Stimulated activated CD4-positive, alpha-beta T cell treated with anti-CD3 and anti-CD28 coated beads, Interleukin-4, amount 100 ng/mL, for 24 hours (primary cell): Measurements from ENCODE around the gene PRKCE.

Experiments
- DNase-seq: peaks from one replicate; pipeline ENCODE4 v3.0.0-alpha.2; 2020

The PRKCE gene

DNA sequence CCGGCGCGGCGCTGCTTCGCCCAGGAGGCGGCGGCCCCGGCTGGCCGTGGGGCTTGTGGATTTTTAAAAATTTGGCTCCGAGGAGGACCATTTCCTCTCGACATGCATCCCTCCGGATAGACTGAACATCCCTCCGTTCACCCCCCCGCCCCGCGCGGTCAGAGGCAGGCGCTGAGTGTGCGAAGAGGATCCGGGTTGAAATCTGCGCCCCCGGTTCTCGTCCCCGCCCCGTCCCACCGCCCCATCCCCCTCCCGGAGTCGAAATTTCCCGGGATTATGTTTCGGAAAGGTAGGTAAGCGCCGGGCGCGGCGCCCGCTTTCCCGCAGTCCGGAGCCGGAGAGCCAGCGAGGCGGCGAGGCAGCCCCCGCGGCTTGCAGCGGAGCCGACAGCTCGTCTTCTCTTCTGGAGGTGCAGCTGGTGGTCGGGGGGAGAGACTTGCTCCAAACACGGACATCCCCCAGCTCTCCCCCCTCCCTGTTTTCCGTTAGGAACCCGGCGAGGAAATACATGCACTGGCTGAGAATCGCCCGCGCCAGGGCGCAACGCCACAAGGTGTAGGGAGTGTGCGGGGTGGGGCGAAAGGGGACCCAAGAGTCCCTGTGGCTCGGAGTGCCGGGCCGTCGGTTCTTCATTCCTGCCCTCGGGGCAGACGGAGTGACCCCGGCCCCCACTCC lies at the start of gene PRKCE:
Gene PRKCE, plus strand, starts transcription at position 261 of the 675 bp plus-strand sequence.
- DNase-seq = peak; percentile 59

DNA sequence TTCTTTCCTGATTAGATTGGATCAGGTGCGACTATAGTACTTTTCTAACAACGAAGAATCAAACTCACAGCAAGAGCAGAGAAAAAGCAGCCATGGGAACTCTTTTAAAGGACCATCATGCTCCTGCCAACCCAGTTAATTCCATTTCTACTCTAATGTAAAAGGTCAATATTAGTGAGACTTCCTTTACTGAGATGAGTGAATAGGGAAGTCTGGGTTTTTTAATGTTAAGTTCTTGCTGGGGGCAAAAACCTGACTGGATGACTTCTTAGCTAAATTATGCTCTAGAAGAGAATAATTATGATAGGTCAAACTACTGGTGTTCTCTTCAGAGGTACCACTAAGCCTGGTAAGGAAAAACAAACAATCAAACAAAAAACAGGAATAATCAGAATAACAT lies 48.9 kb upstream of the PRKCE start:
- no peak for DNase-seq

DNA sequence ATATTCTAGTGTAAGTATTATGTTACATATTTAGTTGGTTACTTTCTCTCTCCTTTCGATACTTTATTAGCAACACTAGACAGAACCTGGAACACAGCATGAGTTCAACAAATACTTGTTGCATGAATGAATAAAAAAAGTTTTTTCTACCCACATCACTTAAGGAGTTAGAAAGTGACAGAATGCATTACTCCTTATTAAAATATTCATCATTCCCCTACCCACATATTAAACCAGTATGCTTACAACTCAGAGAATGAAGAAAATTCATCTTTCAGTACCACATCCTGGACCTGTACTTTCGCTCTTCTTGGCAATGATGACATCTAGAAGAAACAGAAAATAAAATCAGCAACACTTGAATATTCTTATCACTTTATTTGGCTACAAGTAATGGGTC lies 46.4 kb upstream of the PRKCE start:
- DNase-seq = no peak

DNA sequence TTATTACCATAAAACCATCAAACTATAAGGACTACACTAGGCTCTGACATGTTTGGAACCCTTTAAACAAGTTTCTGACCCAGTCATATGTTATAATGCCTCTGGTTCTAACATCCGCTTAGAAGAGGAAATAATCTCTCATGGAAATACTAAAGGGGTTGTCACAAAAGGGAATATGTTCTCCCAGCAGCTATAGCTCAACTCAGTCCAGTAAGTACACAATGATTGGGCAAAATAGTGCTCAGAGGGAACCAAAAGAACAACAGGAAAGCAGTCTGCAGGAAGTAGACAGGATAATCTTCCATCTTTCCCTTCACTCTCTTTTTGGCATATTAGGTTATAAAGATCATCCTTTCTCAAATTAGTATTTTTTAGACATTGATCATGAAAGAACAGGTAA lies 44.7 kb upstream of the PRKCE start:
- no peak for DNase-seq

DNA sequence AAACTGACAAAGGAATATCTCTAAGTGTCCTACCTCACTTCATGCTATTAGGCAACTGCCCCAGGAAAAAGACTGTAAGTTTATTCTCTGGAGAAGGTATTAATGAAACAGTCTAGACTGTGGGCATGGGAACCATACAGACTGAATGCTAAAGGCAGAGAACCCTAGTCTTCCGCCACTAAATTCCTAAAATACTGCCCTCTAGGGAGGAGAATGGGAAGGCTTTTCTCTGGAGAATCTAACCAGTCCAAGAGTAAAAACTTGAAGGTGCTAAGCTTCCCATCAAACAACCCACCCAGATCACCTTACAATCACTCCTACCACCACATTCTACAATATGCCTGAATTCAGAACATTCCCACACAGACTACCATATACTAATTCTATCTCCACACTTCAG lies 43.8 kb upstream of the PRKCE start:
- no peak for DNase-seq

DNA sequence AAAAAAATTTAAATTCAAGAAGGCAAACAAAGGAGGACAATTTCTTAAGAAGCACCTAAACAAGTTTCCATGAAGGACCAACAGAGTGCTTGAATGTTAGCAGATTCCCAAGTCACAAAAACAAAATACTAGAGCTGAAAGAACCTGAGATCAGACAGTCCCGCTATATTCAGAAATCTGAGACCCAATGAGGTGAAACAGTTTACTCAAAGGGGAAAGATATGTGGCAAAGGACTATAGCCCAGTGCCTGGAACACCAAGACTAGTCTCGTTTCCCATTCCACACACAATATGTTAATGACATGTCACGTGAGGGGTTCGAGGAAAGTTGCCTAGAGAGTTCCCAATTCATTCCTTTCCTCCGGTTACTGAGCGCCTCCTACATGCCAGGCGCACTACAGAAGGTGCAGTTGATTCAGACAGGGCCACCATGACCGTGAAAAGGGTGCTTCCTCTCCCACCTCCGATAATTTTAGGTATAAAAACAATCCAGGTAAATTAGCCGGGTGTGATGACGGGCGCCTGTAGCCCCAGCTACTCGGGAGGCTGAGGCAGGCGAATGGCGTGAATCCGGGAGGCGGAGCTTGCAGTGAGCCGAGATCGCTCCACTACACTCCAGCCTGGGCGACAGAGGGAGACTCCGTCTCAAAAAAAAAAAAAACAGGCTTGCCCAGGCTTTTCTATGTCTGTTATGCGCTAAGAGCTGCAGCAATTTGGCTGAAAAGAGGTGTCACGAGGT lies 41.0 kb upstream of the PRKCE start:
- DNase-seq = peak; percentile 45

DNA sequence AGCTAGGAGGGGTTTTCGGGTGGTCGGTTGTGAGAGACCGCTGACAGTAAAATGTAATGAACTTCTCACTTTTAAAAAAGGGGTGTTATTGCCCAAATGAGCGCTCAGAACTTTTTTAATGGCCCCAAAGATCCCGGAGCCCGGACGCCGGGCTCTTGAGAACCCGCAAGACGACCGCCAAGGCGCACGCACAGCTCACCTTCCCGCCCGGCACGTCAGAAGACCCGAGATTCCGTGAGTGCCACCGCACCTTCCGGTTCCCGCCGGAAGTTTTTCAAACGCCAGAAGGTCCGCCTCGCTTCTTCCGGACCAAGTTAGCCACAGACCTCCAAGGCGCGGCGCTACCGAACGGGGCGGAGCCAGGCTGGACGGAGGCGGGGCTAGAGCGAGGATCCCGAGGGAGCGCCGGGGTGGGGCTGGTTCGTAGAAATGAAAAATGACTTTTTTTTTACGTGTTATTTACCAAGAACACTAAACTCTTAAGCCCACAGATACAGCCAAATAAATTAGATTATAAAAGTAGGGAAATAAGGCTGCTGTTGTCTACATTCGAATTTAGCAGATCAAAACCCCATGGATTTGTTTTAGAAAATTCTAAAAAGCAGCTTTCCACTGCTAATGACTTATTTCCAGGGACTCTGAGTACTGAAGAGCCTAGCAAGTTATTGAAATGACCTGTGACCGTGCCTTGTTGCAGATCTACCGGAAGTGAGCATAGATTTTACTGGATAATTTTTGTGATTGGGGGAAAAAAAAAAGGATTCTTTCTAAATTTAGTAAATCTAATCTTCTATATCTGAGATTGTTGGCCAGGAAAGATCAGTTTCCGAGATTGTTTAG lies 40.2 kb upstream of the PRKCE start, which contains the start of gene SRBD1:
Gene SRBD1, minus strand, starts transcription at position 248 of the 840 bp plus-strand sequence. CDS start 5,826 bp downstream, outside the sequence.
- peak; percentile 94 for DNase-seq

DNA sequence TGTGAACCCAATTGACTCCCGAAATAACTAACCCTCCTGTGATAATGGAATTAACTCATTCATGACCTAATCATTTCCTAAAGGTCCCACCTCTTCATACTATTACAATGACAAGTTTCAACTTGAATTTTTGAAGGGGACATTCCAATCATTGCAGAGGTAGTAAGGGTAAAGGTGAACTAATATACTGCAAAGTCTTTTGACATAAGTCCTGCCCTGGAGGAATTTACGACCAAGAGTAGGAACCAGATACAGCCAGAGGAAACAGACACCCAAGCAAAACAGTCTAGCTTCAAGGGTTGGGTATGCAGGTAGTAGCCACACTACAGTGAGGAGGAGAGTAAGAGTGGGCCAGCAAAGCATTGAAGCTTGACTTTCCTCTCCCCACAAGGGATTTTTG lies 39.2 kb upstream of the PRKCE start:
- no peak for DNase-seq

DNA sequence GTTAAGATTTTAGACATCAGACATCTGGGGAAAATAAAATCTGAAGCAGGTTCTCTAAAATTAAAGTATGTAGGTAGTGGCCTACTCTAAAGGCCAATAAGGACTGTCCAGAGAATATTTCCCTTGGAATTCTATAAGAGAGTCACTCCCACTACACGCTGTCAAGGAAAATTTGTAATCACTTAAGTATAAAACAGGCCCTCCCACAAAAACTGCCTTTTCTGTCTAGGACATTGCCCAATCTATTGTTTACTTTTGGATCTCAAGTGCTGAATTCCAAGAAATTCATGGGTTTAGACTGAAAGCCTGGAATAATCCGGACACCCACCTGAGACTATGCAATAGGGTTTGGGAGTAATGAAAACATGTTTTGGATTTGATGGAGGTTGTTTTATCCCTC lies 38.7 kb upstream of the PRKCE start:
- no peak for DNase-seq

DNA sequence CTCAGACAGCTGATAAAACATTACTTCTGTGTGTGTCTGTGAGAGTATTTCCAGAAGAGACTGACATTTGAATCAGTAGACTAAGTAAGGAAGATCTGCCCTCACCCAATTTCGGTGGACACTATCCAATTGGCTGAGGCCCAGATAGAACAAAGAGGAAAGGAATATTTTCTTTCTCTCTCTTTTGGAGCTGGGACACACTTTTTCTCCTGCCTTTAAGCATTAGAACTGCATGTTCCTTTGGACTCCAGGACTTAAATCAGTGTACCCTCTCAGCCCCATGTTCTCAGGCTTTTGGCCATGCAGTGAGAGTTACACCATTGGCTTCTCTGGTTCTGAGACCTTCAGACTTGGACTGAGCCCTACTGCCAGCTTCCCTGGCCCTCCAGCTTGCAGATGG lies 37.1 kb upstream of the PRKCE start:
- no peak for DNase-seq

DNA sequence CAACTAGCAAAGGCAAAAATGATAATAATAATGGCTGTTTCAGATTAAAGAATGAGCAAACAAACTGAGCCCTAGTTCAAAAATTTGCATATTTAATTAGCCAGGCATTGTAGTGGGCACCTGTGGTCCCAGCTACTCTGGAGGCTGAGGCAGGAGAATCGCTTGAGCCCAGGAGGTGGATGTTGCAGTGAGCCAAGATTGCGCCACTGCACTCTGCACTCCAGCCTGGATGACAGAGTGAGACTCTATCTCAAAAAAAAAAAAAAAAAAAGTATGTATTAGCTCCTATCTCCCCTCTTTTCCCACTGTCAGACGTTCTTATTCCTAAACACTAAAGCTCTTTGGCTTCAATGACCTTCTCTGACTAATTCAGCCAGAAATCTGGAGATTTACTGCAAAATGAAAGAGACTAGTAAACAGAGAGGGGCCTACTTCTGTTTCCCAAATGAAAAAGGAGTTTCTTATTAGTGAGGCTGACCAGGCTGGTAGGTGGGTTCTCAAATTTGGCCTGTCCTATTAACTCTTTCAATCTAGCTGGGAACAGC lies 36.5 kb upstream of the PRKCE start:
- DNase-seq = no peak

DNA sequence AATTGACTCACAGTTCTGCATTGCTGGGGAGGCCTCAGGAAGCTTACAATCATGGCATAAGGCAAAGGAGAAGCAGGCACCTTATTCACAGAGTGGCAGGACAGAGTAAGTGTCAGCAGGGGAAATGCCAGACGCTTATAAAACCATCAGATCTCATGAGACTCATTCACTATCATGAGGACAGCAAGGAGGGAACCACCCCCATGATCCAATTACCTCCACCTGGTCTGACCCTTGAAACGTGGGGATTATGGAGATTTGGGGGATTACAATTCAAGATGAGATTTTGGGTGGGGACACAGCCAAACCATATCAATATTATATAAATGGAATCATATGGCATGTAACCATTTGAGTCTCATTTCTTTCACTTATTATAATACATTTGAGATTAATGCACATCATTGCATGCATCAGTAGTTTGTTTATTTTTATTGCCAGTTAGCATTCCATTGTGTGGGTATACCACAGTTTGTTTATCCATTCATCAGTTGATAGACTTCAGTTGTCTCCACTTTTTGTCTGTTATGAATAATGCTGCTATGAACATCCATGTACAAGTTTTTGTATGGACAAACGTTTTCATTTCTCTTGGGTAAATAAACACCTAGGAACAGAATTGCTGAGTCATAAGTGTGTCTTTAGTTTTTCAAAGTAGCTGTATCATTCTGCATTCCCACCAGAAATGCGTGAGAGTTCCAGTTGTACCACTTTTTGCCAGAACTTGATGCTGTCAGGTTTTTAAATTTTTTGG lies 34.6 kb upstream of the PRKCE start:
- no peak for DNase-seq

DNA sequence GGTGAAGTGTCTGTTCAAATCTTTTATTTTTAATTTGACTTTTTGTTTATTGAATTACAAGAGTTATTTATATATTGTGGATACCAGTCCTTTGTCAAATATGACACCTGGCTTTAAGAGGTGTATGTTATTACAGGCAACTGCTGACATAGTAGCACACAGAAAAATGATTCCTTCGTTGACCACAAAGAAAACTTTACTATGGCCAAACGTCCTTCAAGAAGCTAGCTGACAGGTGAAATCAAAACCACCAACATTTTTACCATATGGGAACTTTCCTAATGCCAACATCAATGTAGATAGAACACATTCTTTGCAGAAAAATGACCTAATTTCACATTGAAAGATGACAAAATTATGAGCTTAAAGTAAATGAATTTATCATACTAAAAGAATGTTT lies 34.0 kb upstream of the PRKCE start:
- DNase-seq = no peak

DNA sequence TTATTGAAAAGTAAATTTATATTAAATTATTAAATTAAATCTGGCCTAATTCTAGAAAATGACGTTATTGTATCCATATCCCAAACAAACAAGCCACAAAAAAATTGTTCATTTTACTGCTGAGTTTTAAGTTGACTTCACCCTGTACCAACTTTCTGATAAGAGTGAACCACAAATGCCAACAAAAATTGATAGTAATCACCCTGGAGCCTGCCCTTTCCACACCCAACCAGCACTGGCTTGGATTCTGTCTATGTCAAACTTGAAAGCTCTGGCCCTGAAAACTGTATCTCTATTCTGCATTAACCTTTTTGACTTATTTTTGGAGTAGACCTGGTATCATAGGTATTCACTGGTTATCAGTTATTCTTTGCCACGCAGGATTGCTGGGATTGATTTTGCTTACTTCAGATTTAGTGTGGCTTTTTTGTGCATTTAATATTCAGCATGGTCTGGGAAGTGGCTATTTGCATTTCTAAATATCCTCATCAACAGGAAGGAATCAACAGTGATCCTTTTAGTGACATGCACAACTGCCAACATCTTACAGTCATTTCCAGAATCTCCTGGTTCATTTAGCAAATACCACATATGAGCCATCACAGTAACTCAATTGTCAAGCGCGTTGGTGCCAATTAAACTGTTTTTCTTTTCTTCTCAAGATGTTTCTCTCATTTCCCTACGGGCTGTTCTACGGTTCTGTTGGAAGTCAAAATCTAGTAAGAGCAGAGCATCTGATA lies 29.0 kb upstream of the PRKCE start:
- no peak for DNase-seq

DNA sequence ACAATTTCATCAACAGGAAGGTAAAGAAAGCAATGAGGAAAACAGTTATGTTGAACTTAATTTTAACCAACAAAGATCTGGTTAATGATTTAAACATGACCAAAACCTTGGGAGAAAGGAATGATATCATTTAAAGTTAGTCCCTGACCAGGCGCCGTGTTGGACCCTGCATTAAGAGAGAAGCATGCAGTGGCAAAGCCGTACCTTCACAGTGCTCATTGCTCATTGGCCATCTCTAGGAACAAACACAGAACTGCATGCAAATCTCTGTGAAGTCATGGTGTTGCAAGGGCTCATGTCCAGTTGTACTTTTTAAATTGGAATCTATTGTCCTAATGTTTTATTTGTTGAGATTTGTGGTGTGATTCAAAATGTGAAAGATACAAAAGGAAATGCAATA lies 28.4 kb upstream of the PRKCE start:
- DNase-seq = no peak

DNA sequence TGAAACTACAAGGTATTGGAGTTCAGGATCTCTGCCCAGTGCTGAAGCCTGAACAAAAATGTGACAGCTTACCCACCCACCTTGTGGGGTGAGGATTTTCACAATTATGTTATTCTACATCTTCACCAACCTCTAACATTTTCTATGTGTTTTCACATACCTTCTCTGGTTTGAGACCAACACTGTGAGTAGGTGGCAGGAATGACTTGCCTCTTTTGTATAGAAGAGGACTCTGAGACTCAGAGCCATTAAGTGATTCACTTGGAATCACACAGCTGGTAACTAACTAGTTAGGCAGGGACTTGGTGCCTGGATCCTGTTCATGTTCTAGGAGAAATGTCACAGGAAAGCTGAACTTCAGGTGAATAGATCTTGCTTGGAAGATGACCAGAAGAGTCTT lies 25.7 kb upstream of the PRKCE start:
- DNase-seq = no peak

DNA sequence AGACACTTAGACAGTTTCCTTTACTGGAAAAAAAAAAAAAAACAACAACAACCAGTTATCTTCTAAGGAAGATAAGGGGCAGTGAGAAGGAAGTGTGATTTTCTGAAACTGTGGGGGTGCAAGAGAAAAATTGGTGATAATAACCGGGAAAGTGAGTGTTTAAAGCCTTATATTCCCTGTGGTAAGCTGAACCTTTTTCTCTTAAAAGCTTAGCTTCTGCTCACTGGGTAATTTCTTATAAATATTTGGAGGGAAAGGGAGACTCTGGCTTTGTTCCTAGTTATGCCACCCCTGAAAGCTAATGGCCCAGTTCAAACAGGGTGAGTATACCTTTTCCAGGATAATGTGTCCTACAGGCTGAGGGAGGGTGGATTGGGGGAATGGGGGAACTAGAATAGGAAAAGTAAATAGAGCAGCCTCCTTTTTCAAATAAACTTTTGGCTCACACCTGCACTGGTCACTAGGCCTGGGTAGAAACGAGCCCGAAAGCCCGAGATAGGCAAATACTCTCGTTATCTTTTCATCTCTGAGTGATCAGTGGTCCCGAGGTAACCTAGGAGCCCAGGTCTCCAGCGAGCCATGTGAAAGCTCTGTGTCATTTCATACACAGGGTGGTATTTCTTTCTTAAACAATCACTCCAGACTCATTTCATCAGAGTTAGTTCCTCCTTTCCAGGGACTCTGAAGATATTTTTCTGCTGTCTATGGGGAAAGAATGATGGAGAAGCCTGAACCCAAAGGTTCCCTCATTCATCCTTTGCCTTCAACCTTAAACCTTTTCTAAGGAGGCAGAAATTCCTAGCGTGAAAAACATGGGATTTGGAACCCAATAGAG lies 24.9 kb upstream of the PRKCE start:
- no peak for DNase-seq

DNA sequence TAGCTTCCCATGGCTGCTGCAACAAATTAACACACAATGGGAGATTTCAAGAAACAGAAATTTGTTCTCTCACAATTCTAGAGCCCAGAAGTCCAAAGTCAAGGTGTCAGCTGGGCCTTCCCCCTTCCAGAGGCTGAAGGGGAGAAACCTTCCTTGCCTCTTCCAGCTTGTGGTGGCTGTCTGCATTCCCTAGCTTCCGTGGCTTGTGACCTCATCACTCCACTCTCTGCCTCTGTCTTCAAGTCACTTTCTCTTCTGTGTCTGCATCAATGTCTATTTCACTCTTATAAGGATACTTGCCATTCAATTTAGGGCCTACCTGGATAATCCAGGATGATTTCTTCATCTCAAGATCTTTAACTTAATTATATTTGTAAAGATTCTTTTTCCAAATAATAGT lies 23.6 kb upstream of the PRKCE start:
- DNase-seq = no peak

DNA sequence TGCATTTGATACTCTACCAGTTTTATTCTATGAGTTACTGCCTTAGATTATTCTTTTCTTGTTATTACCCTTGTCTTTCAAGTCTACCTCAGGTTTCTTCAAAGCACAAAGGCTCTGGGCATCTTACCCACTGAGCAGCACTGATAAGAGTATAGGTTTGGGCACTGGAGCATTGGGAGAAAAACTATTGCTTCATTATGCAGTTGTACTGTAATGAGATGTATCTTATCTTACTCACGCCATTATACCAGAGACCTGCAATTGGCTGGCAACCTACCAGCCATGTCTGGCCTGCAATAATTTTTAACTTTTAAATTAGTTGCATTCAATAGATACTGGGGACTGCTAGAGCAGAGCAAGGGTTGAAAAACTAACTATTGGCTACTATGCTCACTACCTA lies 21.5 kb upstream of the PRKCE start:
- no peak for DNase-seq

DNA sequence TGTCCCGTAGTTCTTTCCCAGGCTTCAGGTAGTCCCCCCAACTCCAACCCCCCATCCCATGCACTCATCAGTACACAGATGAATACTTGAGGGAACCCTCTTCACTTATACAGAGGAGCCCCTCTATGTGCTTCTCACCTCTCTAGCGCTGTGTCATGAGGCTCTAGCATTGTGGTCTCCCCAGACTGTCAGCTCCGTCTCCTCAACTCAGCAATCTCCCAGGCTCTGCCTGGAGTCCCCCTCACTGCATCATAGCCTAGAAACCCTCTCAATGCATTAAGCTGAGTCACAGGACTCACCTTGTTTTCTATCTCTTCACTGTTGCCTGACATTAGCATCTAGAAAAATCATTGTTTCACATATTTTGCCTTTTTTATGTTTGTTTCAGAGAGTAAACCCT lies 20.2 kb upstream of the PRKCE start:
- no peak for DNase-seq

DNA sequence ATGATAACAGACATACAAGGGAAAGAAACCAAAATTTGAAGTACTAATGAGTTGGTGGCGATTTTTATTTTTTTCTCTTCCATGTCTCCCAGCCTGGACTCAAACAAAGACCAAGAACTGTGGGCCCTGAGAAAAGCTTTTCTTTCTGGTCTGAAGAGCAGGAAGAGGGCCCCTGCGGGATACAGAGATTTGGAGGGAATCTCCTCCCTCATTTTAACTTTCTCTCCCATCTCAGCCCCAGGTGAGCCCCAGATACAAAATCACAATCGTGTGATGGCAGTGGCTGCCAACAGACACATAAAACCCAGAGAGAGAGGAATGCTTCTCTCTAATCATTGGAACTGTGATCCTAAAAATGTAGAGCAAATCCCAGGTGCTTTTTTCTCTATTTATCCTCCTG lies 19.5 kb upstream of the PRKCE start:
- no peak for DNase-seq
